ENCODE data around the gene FCHO2.

FCHO2 gene

GRCh38 chr5:72957337-72957736, 1.5 kb downstream of the FCHO2 start:
- TF ChIP-seq CEBPB (IDR thresholded peaks at IDR 0.05), result no peak
- no peak for TF ChIP-seq EGR1 (IDR thresholded peaks at IDR 0.05)
- TF ChIP-seq USF1 (IDR thresholded peaks at IDR 0.05), result no peak
- TF ChIP-seq CREB1 (IDR thresholded peaks at IDR 0.05; ENCODE audit: low read depth), result no peak
- TF ChIP-seq YY1 (IDR thresholded peaks at IDR 0.05; ENCODE audit: low read depth), result no peak
- TF ChIP-seq FOXM1 (IDR thresholded peaks at IDR 0.05; ENCODE audit: borderline replicate concordance, low read depth), result no peak
- TF ChIP-seq TCF12 (IDR thresholded peaks at IDR 0.05; ENCODE audit: low read depth), result no peak
- TF ChIP-seq NFIC (IDR thresholded peaks at IDR 0.05), result no peak
- no peak for TF ChIP-seq TEAD4 (IDR thresholded peaks at IDR 0.05)
- TF ChIP-seq REST (IDR thresholded peaks at IDR 0.05; ENCODE audit: low read depth), result no peak
- no peak for TF ChIP-seq MAX (IDR thresholded peaks at IDR 0.05)
- no peak for TF ChIP-seq ZBTB7A (IDR thresholded peaks at IDR 0.05; ENCODE audit: low read depth)
- TF ChIP-seq RAD21 (IDR thresholded peaks at IDR 0.05; ENCODE audit: low read depth), result no peak

GRCh38 chr5:72959257-72959656, 3.4 kb downstream of the FCHO2 start:
- TF ChIP-seq USF1 (IDR thresholded peaks at IDR 0.05), result no peak
- TF ChIP-seq RAD21 (IDR thresholded peaks at IDR 0.05; ENCODE audit: low read depth), result no peak
- TF ChIP-seq REST (IDR thresholded peaks at IDR 0.05; ENCODE audit: low read depth), result no peak
- no peak for TF ChIP-seq EGR1 (IDR thresholded peaks at IDR 0.05)
- TF ChIP-seq TEAD4 (IDR thresholded peaks at IDR 0.05), result no peak
- TF ChIP-seq FOXM1 (IDR thresholded peaks at IDR 0.05; ENCODE audit: borderline replicate concordance, low read depth), result no peak
- TF ChIP-seq ZBTB7A (IDR thresholded peaks at IDR 0.05; ENCODE audit: low read depth), result no peak
- no peak for TF ChIP-seq YY1 (IDR thresholded peaks at IDR 0.05; ENCODE audit: low read depth)
- TF ChIP-seq CREB1 (IDR thresholded peaks at IDR 0.05; ENCODE audit: low read depth), result no peak
- no peak for TF ChIP-seq TAF1 (IDR thresholded peaks at IDR 0.05; ENCODE audit: low read depth)

GRCh38 chr5:72985719-72986118, 29.9 kb downstream of the FCHO2 start:
- TF ChIP-seq RAD21 (IDR thresholded peaks at IDR 0.05; ENCODE audit: low read depth) (no peak), USF1 (IDR thresholded peaks at IDR 0.05) (no peak), TAF1 (IDR thresholded peaks at IDR 0.05; ENCODE audit: low read depth) (no peak), FOXM1 (IDR thresholded peaks at IDR 0.05; ENCODE audit: borderline replicate concordance, low read depth) (no peak), TEAD4 (IDR thresholded peaks at IDR 0.05) (no peak), EP300 (IDR thresholded peaks at IDR 0.05; ENCODE audit: borderline replicate concordance) (no peak), CREB1 (IDR thresholded peaks at IDR 0.05; ENCODE audit: low read depth) (no peak), NFIC (IDR thresholded peaks at IDR 0.05) (no peak), MAX (IDR thresholded peaks at IDR 0.05) (no peak), ZBTB7A (IDR thresholded peaks at IDR 0.05; ENCODE audit: low read depth) (no peak), YY1 (IDR thresholded peaks at IDR 0.05; ENCODE audit: low read depth) (no peak), REST (IDR thresholded peaks at IDR 0.05; ENCODE audit: low read depth) (no peak), EGR1 (IDR thresholded peaks at IDR 0.05) (no peak), TCF12 (IDR thresholded peaks at IDR 0.05; ENCODE audit: low read depth) (no peak), CEBPB (IDR thresholded peaks at IDR 0.05) (no peak)

GRCh38 chr5:72988769-72989168, 32.9 kb downstream of the FCHO2 start:
- no peak for TF ChIP-seq REST (IDR thresholded peaks at IDR 0.05; ENCODE audit: low read depth)
- no peak for TF ChIP-seq RAD21 (IDR thresholded peaks at IDR 0.05; ENCODE audit: low read depth)
- no peak for TF ChIP-seq CEBPB (IDR thresholded peaks at IDR 0.05)
- no peak for TF ChIP-seq USF1 (IDR thresholded peaks at IDR 0.05)
- no peak for TF ChIP-seq TAF1 (IDR thresholded peaks at IDR 0.05; ENCODE audit: low read depth)
- no peak for TF ChIP-seq TEAD4 (IDR thresholded peaks at IDR 0.05)
- no peak for TF ChIP-seq ZBTB7A (IDR thresholded peaks at IDR 0.05; ENCODE audit: low read depth)
- no peak for TF ChIP-seq CREB1 (IDR thresholded peaks at IDR 0.05; ENCODE audit: low read depth)
- no peak for TF ChIP-seq EGR1 (IDR thresholded peaks at IDR 0.05)
- no peak for TF ChIP-seq MAX (IDR thresholded peaks at IDR 0.05)

Measured in Ishikawa (cell line).